T-helper 2 cell treated with Interferon-gamma antibody and Interleukin-4, amounts not matched to agents 5 μg/mL and 100 μg/mL, for 36 hours (primary cell): Measurements from ENCODE around the gene MN1.

Source experiments
- DNase-seq: peaks from one replicate; pipeline ENCODE4 v3.0.0; 2021; ENCODE audit warnings: low spot score
- H3K27ac Mint-ChIP-seq: one replicate; pipeline ENCODE4 v1.8.0; 2021; ENCODE audit warnings: mild to moderate bottlenecking, mixed read lengths
- H3K27me3 Mint-ChIP-seq: one replicate; pipeline ENCODE4 v1.8.0; 2021; ENCODE audit warnings: low read depth, mixed read lengths
- H3K36me3 Mint-ChIP-seq: one replicate; pipeline ENCODE4 v1.8.0; 2021; ENCODE audit warnings: low read depth, mixed read lengths
- H3K4me1 Mint-ChIP-seq: one replicate; pipeline ENCODE4 v1.8.0; 2021; ENCODE audit warnings: low read depth, mixed read lengths
- H3K4me3 Mint-ChIP-seq: one replicate; pipeline ENCODE4 v1.8.0; 2022; ENCODE audit warnings: mild to moderate bottlenecking, moderate library complexity, mixed read lengths
- H3K9me3 Mint-ChIP-seq: one replicate; pipeline ENCODE4 v1.8.0; 2021; ENCODE audit warnings: mixed read lengths

MN1 gene

DNA sequence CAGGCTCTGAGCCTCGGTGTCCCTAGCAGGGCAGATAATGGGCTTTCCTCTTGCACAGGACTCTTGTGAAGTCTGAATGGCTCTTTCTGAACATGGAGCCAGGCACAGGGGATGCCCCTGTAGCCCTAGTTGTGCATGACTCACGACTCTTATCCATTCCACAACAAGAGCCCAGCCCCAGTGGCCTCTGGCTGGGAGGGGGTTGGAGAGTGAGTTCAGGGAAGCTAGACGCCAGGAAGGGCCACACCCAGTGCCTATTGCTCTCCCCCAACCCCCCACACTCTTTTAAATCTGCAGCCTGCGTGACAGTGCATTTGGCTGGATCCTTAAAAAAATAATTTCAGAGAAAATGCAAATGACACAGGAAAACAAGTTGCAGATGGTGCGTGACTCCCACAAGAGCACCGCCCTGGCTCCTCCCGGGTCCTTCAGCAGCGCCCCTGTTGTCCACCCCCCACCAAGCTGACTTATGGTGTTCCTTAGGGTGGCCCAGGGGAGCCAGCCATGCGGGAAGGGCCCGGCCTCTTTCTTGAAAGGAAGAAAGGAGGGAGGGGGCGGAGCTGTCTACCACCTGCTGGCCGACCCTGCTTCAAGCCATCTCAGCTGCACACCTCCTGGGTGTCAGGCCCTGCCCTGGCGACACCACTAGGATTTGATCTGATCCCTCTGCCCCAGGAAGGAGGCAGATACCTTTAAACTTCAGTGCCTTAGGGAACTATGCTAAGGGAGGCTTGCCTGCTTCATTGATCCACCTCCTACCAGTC lies 74.7 kb downstream of the MN1 start:
- Mint-ChIP-seq H3K36me3 (no peaks in the 10 kb centered on the region), H3K27me3 (no peaks in the 10 kb centered on the region), H3K9me3 (no peaks in the 10 kb centered on the region), H3K4me3 (no peak overlapping the region), H3K4me1 (no peaks in the 10 kb centered on the region), H3K27ac (no peak overlapping the region)
- DNase-seq, result no peak

DNA sequence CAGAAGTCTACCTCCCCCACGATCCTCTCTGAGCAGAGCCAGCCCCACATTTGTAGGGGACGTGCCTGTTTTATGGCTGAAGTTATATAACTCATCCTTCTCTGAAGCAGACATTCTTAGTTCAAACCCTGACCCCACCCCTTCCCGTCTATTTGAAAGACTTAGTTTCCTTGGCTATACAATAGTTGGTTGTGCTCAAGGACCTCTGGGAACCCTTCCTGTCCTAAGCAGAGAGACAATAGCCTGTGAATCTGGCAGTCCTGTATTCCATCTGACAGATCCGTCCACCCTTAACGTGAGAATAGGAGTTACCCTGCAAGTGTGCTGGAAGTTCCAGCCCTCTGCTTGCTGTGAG lies 75.2 kb downstream of the MN1 start:
- no peak overlapping the region for H3K4me3 Mint-ChIP-seq
- H3K4me1 Mint-ChIP-seq, result no peaks in the 10 kb centered on the region
- DNase-seq, result no peak
- no peaks in the 10 kb centered on the region for H3K27me3 Mint-ChIP-seq
- no peak overlapping the region for H3K27ac Mint-ChIP-seq
- no peaks in the 10 kb centered on the region for H3K9me3 Mint-ChIP-seq
- H3K36me3 Mint-ChIP-seq, result no peaks in the 10 kb centered on the region

DNA sequence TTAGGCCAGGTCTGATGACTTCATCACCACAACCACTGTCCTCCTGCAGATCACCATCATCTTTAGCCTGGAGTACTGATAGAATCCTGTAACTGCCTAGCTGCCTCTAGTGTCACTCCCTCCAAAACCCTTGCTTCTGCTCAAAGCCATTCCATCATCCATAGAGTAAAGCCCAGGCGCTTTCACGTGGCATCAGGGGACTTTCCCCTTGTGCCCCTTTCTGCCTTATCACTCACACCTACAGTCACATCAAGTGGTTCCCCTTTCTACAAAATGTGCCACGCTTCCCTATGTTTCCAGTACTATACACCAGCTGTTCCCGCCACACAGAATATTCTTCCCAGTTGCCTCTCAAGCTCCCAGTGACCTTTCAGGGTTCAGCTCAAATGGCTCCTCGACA lies 75.9 kb downstream of the MN1 start:
- H3K27ac Mint-ChIP-seq, result no peak overlapping the region
- H3K4me3 Mint-ChIP-seq, result no peak overlapping the region
- H3K9me3 Mint-ChIP-seq, result no peaks in the 10 kb centered on the region
- H3K27me3 Mint-ChIP-seq, result no peaks in the 10 kb centered on the region
- H3K36me3 Mint-ChIP-seq, result no peaks in the 10 kb centered on the region
- no peak for DNase-seq
- H3K4me1 Mint-ChIP-seq, result no peaks in the 10 kb centered on the region

DNA sequence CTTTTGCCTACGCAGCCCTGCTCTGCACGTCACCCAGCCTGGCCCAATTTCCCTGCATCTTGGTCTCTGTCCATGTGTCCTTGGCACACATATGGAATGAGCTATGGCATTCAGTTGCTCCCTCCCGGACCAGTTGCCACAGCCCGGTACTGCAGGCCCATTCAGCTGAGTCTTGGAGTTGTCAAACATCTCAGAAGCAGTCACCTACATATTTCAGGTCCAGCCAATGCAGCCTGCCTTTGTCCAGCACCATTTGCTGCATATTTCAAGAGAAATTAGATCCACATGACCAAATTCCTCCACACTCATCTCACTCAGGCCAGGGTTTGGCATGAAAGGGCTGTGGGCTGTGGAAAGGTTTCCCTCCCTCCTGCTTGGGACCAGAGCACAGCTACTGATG lies 76.8 kb downstream of the MN1 start:
- DNase-seq, result no peak
- no peak overlapping the region for H3K27ac Mint-ChIP-seq
- no peaks in the 10 kb centered on the region for H3K27me3 Mint-ChIP-seq

DNA sequence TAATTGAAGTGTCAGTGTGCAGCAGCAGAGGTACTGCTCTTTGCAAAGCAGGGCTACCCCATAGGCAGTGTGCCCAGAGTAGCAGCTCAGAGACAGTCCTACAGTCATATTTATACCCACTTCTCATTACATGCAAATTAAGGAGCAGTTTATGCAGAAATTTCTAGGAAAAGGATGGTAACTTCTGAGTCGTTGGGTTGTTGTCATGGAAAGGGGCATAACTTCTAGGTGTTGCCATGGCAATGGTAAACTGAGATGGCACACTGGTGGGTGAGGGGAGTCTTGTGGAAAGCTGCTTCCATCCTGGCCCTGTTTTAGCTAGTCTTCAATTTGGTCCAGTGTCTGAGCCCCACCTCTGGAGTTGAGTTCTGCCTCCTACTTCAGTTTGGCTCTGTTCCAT lies 77.4 kb downstream of the MN1 start:
- no peaks in the 10 kb centered on the region for H3K9me3 Mint-ChIP-seq
- H3K4me1 Mint-ChIP-seq, result no peaks in the 10 kb centered on the region
- no peak for DNase-seq
- H3K4me3 Mint-ChIP-seq, result no peak overlapping the region
- H3K27me3 Mint-ChIP-seq, result no peaks in the 10 kb centered on the region
- no peaks in the 10 kb centered on the region for H3K36me3 Mint-ChIP-seq
- H3K27ac Mint-ChIP-seq, result no peak overlapping the region

More for the DNA sequence above, 76.8 kb downstream of the MN1 start:
- H3K9me3 Mint-ChIP-seq, result no peaks in the 10 kb centered on the region
- no peak overlapping the region for H3K4me3 Mint-ChIP-seq
- H3K4me1 Mint-ChIP-seq, result no peaks in the 10 kb centered on the region
- no peaks in the 10 kb centered on the region for H3K36me3 Mint-ChIP-seq

DNA sequence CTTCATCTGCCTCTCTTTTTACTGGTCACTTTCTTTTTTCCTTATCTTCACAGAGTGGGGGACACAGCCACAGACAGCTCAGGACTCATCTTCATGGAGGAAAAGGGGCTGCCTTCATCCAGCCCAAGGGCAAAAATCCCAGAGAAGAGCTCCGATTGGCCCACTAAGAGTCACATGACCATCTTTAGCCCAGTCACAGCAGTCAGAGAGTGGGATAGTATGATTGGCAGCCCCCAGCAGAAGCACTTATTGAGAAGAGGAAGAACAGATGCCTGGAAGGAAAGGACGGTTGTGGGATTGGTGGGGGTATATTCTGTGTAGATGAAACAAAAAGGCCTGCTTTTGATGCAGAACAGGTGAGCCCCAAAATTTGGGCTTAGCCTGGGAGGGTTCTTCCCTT lies 77.8 kb downstream of the MN1 start:
- Mint-ChIP-seq H3K4me3 (no peak overlapping the region), H3K9me3 (no peaks in the 10 kb centered on the region), H3K27ac (no peak overlapping the region), H3K36me3 (no peaks in the 10 kb centered on the region), H3K4me1 (no peaks in the 10 kb centered on the region), H3K27me3 (no peaks in the 10 kb centered on the region)
- no peak for DNase-seq

DNA sequence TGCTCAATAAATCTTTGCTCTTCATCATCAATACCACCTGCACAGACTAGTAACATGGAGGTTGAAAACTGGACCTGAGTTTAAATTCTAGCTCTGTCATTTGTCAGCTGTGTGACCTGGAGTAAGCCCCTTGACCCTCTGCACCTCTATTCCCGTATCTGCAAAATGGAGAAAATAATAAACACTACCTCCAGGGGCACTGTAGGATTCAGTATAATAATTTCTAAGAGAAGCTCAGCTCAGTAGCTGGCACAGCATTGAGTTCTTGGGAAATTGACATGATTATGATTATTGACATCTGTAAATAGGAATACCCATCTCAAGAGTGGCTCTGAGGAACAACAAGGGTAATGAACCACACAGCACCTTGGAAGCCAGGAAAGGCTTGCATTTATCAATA lies 78.4 kb downstream of the MN1 start:
- Mint-ChIP-seq H3K4me1 (no peaks in the 10 kb centered on the region), H3K27ac (no peak overlapping the region), H3K4me3 (no peak overlapping the region), H3K9me3 (no peaks in the 10 kb centered on the region), H3K27me3 (no peaks in the 10 kb centered on the region), H3K36me3 (no peaks in the 10 kb centered on the region)
- DNase-seq, result no peak

DNA sequence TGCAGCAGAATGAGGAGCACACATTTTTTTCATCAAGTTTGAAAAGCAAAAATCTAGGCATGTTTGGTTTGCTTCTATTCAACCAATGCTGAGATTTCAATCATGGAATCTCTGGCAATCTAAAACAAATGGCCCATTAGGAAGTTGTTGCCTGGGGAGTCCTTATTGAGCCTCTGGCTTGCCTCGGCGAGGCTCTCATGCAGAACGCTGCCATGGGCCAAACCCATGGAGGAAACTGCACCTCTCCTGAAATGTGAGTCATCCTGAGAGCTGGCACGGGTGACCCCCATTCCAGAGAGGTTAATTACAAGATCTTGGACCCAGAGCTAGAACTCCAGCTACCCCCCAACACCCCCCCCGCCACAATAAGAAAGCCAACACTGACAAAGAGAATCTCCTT lies 80.7 kb downstream of the MN1 start:
- Mint-ChIP-seq H3K27me3 (no peaks in the 10 kb centered on the region), H3K36me3 (no peaks in the 10 kb centered on the region), H3K27ac (no peak overlapping the region), H3K9me3 (no peaks in the 10 kb centered on the region), H3K4me1 (no peaks in the 10 kb centered on the region), H3K4me3 (no peak overlapping the region)
- DNase-seq, result no peak

DNA sequence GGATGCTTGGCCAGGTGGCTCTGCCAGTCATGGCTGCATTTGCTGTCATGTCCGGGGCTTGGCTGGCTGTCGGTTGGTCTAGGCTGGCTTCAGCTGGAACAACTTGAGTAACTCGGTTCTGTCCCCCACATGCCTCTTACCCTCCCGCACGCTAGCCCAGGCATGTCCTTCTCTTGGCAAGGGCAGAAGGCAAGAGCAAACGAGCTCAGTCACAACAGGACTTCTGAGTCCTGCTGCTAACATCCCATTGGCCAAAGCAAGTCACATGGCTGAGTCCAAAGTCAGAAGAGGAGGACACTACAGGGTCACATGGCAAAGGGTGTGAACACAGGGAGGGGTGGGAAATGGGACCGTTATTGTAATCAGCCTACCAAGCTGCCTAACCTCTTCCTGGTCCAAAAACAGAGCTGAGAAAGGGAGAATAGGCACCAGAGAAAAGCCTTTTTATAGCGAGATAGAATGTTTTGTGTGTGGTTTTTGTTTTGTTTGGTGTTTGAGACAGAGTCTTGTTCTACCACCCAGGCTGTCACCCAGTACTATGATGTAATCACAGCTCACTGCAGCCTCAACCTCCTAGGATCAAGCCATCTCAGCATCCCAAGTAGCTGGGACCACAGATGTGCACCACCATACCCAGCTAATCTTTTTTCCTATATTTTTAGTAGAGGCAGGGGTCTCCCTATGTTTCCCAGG lies 81.9 kb downstream of the MN1 start:
- Mint-ChIP-seq H3K27ac (no peak overlapping the region), H3K36me3 (no peaks in the 10 kb centered on the region), H3K4me1 (no peaks in the 10 kb centered on the region), H3K27me3 (no peaks in the 10 kb centered on the region), H3K4me3 (no peak overlapping the region), H3K9me3 (no peaks in the 10 kb centered on the region)
- no peak for DNase-seq

DNA sequence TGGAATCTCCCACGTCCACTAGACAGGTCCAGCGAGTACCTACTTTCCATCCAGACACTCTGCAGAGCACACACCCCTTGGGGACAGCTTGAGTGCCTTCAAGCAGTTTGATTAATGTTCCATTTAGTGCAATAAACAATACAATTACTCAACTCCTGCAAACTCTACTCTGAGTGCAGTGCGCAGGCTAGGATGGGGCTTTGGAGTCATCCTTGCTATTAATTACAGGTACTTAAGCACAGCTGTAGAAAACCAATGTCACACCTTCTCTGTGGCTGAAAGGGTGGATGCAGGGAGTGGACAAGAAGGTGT lies 82.6 kb downstream of the MN1 start:
- Mint-ChIP-seq H3K27me3 (no peaks in the 10 kb centered on the region), H3K4me3 (no peak overlapping the region), H3K27ac (no peak overlapping the region), H3K9me3 (no peaks in the 10 kb centered on the region), H3K4me1 (no peaks in the 10 kb centered on the region), H3K36me3 (no peaks in the 10 kb centered on the region)
- DNase-seq, result no peak

DNA sequence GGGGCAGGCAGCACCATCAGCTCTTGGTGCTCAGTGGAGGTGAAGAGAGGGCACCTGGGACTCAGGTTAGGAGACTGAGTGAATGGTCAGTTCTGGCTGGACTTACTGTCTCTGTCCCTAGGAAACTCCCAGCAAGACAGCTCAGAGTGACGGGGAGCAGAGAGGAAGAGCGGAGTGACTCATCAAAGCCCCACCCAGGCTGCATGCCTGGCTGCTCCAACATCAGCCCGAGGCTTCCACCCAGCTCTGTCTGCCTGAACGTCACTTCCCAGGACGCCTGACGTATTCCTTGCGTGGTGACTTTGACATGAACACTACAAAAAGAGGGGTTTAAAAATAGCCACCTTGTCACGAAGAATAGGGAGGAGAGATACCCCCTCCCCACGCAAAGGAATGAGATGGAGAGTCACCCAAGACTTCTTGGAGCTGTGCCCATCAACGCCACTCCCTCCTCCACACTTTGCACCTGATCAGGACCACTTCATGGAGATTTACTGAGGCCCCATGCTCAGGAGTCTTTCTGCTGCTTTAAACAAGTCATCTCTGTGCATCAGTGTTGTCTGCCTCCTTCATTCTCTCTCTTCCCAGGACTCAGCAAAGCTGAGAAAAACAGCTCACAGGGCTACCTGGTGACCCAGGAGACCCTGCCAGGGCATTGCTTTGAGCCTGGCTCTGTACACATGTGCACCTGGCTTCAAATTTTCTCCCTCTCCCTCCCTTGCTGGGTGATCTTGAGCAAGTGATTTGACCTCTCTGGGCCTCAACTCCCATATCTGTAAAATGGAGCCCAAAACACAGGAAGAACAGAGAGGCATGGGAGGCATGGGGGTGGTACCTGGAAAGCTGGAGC lies 83.1 kb downstream of the MN1 start:
- no peaks in the 10 kb centered on the region for H3K9me3 Mint-ChIP-seq
- no peaks in the 10 kb centered on the region for H3K36me3 Mint-ChIP-seq
- DNase-seq, result no peak
- H3K27ac Mint-ChIP-seq, result no peak overlapping the region
- no peaks in the 10 kb centered on the region for H3K27me3 Mint-ChIP-seq
- H3K4me3 Mint-ChIP-seq, result no peak overlapping the region
- H3K4me1 Mint-ChIP-seq, result no peaks in the 10 kb centered on the region

DNA sequence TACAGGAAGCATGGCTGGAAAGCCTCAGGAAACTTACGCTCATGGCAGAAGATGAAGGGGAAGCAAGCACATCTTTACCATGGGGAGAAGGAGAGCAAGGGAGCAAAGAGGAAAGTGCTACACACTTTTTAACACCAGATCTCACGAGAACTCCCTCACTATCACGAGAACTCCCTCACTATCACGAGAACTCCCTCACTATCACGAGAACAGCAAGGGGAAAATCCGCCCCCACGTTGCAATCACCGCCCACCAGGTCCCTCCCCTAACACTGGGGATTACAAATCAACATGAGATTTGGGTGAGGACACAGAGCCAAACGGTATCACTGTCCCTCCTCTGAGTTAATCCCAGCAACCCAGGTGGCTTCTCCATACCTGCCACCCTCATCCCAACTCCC lies 84.5 kb downstream of the MN1 start:
- Mint-ChIP-seq H3K27me3 (no peaks in the 10 kb centered on the region), H3K27ac (no peak overlapping the region), H3K9me3 (no peaks in the 10 kb centered on the region), H3K4me1 (no peaks in the 10 kb centered on the region), H3K4me3 (no peak overlapping the region), H3K36me3 (no peaks in the 10 kb centered on the region)
- no peak for DNase-seq

DNA sequence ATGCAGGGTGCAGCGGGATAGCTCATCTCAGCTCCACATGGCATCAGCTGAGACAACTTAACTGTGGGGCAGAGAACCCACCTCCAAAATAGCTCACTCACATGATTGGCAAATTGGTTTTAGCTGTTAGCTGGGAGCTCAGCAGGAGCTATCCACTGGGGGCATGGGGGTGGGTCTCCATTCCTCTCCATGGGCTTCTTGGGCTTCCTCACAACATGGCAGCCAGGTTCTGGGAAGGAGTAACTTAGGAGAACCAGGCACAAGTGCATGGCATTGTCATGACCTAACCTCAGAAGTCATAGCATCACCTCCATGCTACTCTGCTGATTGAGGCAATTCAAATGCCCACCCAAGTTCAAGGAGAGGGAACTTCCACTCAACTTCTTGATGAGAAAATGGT lies 85.5 kb downstream of the MN1 start:
- H3K27ac Mint-ChIP-seq, result no peak overlapping the region
- no peak for DNase-seq
- H3K9me3 Mint-ChIP-seq, result no peaks in the 10 kb centered on the region
- H3K4me1 Mint-ChIP-seq, result no peaks in the 10 kb centered on the region
- H3K36me3 Mint-ChIP-seq, result no peaks in the 10 kb centered on the region
- H3K27me3 Mint-ChIP-seq, result no peaks in the 10 kb centered on the region
- no peak overlapping the region for H3K4me3 Mint-ChIP-seq

DNA sequence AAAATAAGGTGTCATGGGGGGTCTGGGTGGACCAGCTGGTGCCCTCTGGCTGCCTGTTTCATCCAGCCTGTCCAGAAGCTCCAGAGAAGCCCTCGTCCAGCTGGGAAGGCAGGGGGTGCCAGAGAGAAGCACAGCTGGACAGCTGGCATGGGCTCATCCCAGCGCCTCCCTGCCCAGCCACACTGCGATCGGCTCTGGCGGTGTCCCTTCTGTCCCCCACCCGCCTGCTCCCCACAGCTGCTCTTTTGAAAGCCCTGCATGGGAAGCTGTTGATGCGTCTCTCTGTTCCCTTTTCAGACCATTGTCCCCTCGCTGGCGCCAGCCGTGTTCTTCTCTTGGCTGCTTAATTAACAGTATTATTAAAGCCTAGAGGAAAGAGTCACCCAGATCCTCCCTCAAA lies 86.5 kb downstream of the MN1 start:
- Mint-ChIP-seq H3K9me3 (no peaks in the 10 kb centered on the region), H3K4me3 (no peak overlapping the region), H3K4me1 (no peaks in the 10 kb centered on the region), H3K27ac (no peak overlapping the region), H3K27me3 (no peaks in the 10 kb centered on the region), H3K36me3 (no peaks in the 10 kb centered on the region)
- DNase-seq, result no peak
